ENCODE results near the gene DAP.
"Not testable (repeated sequence)": the region's sequence is repeated elsewhere in the genome, so short reads cannot be mapped to it uniquely, and the experiment has no call there.

- TF ChIP-seq POLR2A (IDR thresholded peaks at IDR 0.05; ENCODE audit: low read depth); CTCF (IDR thresholded peaks at IDR 0.05); POLR2AphosphoS5 (IDR thresholded peaks at IDR 0.05): not testable (repeated sequence)
Observed at GRCh38 chr5:10720766-10721165, 40.3 kb downstream of the DAP start.

Measured in esophagus muscularis mucosa (tissue), 3 donors.